ENCODE measurements around the gene LRMDA.

- TF ChIP-seq, protein P1, sequence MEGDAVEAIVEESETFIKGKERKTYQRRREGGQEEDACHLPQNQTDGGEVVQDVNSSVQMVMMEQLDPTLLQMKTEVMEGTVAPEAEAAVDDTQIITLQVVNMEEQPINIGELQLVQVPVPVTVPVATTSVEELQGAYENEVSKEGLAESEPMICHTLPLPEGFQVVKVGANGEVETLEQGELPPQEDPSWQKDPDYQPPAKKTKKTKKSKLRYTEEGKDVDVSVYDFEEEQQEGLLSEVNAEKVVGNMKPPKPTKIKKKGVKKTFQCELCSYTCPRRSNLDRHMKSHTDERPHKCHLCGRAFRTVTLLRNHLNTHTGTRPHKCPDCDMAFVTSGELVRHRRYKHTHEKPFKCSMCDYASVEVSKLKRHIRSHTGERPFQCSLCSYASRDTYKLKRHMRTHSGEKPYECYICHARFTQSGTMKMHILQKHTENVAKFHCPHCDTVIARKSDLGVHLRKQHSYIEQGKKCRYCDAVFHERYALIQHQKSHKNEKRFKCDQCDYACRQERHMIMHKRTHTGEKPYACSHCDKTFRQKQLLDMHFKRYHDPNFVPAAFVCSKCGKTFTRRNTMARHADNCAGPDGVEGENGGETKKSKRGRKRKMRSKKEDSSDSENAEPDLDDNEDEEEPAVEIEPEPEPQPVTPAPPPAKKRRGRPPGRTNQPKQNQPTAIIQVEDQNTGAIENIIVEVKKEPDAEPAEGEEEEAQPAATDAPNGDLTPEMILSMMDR (IDR thresholded peaks at IDR 0.05) = no peak
- TF ChIP-seq POLR2A (IDR thresholded peaks at IDR 0.05) (no peak), POLR2AphosphoS5 (IDR thresholded peaks at IDR 0.05) (no peak), EP300 (IDR thresholded peaks at IDR 0.05) (no peak)
Observed at GRCh38 chr10:76558996-76559891, 1127.8 kb downstream of the LRMDA start.
